NOMO-1 treated with DMSO at 0.1 percent for 48 hours (cell line): ENCODE measurements around the gene SRPK1.
"Not testable (repeated sequence)": the region's sequence is repeated elsewhere in the genome, so short reads cannot be mapped to it uniquely, and the experiment has no call there.

ENCODE experiments used
- DNase-seq: peaks from one replicate; lab custom pipeline; 2025; ENCODE audit not compliant: unreplicated experiment; lab: John Stamatoyannopoulos, UW

The SRPK1 gene

GRCh38 chr6:35920793-35921732 lies at the start of gene SRPK1:
TSS of gene SRPK1 (minus strand) at chr6:35921098. CDS start at chr6:35921056, 42 bp downstream.
- peak; percentile 64 for DNase-seq

GRCh38 chr6:35970181-35970580 lies 49.3 kb upstream of the SRPK1 start:
- no peak for DNase-seq

- no peak for DNase-seq
Observed at GRCh38 chr6:35969646-35970045, 48.7 kb upstream of the SRPK1 start.

DNA sequence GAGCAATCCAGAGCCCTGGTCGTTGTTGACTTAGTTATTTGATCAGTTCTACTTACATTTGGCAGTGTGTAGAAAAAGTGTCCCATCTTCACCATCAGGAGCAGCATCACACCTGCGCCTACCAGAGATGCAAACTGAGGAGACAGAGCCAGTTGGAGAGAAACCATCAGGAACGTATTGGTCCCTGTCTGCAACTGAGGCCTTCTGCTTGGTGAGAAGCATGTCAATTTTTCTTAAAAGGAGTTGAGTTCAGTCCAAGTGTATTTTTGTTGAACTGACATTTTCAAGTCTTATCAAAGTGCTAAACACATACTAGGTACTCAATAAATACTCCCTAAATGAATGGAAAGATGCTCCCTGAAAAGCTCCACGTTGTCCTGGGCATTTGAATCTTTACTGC lies 47.9 kb upstream of the SRPK1 start:
- no peak for DNase-seq

DNA sequence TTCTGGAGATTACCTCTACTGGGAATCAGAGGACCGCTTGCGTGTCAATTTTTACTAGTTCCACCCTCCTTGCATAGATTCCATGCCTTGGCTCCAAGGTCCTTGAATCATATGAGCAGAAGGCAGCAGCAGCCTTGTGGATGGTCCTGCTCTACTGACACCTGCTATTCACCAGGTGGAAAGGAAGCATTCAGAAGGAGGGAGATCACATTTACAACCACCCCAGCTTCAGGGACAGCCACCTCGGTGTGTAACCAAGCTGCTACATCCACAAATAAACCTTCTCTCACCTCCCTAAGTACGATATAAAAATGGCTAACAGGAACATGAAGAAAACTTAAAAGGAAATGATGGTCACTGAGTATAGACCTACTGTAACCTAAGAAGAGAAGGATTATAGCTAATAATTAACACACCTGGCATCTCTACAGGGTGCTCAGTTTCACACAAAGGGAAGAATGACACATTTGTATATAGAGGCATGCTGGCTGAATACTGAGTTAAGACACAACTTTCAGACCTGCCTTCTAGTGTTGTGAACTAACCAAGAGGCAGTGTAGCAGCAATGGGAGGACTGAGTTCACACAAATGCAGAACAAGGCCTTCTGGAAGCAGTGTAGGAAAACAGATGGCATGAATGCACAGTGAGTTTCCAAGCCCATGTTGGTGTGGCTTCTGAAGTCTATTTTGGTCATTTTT lies 46.3 kb upstream of the SRPK1 start:
- no peak for DNase-seq

GRCh38 chr6:35962779-35963560 lies 42.1 kb upstream of the SRPK1 start:
- no peak for DNase-seq

- DNase-seq: no peak
Observed at GRCh38 chr6:35960187-35960586, 39.3 kb upstream of the SRPK1 start.

DNA sequence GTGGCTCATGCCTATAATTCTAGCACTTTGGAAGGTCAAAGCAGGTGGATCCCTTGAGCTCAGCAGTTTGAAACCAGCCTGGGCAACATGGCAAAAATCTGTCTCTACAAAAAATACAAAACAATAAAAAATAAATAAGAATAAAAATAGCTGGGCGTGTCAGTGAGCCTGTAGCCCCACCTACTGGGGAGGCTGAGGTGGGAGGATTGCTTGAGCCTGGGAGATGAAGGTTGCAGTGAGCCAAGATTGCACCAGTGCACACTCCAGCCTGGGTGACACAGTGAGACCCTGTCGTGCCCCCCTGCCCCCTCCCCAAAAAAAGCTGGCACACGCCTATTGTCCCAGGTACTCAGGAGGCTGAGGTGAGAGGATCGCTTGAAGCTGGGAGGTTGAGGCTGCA lies 35.1 kb upstream of the SRPK1 start:
- no peak for DNase-seq

DNA sequence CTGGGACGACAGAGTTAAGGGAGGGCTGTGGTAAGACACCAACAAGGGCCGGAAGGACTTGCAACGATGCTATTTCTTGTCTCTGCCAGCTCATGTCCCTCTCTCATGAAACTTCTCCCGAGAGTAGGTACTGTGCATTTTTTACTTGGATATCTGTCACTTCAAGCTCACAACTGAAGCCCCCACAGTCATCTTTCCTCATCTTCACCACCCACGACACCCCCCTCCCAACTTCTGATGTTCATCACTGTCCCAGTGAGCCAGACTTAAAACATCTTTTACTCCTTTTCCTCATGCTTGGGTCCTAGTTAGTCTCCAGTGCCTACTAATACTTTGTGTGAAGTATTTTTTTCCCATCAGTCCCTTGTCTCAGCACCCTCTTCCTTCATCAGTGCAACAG lies 34.6 kb upstream of the SRPK1 start:
- no peak for DNase-seq

DNA sequence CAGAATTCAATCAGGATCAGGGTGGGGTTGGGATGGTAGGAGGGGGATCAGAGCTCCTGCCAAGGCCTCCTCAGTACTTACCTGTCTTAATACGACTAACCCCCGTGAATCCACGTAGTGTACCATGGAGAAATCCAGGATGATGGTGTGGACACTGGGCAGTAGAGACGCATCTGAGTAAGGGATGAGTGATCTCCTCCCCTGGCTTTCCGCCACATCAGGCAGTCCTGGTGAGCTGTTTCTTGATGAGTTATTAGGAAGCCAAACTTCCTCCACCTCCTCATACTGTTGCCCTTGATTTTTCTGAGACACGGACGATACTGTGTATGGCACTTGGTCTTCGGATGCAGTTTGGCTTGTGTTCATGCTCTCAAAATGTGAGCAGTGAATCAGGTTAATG lies 34.2 kb upstream of the SRPK1 start:
- DNase-seq: no peak

DNA sequence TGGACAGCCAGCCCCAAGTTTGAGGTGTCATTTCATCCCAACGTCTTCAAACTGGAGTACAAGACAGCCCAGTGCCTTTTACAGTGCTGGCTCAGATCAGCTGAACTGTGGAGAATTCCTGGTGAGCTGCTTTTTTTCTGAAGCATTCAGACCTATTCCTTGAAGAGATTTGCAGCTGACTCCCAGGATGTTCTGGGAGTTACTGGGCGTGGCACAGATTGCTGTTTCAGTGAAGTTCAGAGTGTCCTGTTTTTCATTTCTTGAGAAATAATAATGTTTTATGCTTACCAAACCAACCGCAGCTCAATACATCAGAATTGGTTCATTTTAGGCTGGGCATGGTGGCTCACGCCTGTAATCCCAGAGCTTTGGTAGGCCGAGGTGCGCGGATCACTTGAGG lies 33.4 kb upstream of the SRPK1 start:
- DNase-seq: no peak

DNA sequence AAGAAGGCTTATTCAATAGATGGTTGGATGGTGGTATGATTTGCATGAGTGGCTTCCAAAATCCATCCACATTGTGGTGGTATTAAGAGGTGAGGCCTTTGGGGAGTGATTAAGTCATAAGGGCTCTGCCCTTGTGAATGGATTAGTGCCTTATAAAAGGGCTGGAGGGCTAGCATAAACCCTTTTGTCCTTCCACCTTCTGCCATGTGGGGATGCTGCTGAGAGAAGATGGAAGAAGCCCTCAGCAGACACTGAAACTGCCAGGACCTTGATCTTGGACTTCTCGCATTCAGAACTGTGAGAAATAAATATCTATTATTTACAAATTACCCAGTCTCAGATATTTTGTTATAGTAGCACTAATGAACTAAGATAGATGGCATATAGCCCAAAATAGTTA lies 27.8 kb upstream of the SRPK1 start:
- no peak for DNase-seq

GRCh38 chr6:35945650-35946025 lies 24.7 kb upstream of the SRPK1 start:
- no peak for DNase-seq

DNA sequence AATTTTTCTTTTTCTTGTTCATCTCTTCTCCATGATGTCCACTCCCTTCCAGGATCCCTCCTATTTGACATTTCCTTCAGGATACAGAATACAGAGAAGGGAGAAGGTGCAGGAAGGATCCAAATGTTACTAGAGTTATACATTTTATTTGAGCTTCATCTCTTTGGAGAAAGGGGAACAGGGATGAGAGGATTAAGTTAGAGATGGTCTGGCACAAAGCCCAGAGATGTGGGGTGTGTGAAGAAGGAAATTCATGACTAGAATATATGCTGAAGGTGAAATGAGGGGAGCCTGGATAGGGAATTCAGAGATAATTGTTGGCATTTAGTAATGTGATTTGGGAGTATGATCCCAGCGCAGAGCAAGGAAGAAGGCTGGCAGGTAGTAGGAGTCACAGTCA lies 22.5 kb upstream of the SRPK1 start:
- no peak for DNase-seq

DNA sequence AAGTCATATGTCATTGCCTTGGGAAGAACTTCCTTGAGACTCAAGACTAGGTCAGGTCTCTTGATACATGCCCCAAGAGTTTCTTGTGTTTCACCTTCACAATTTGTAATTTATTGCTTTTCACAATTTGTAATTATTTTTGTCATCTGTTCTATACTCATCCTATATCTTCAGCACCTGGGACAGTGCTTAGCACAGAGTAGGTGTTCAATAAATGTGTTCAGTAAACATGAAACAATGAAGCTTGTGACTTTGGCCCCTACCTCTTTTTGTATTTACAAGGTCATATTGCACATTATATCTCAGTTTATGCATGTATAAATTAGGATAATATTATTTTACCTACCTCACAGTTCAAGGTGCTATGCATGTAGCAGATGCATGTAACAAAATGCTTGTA lies 21.5 kb upstream of the SRPK1 start:
- DNase-seq: no peak

- not testable (repeated sequence) for DNase-seq
Observed at GRCh38 chr6:35941170-35941569, 20.3 kb upstream of the SRPK1 start.

DNA sequence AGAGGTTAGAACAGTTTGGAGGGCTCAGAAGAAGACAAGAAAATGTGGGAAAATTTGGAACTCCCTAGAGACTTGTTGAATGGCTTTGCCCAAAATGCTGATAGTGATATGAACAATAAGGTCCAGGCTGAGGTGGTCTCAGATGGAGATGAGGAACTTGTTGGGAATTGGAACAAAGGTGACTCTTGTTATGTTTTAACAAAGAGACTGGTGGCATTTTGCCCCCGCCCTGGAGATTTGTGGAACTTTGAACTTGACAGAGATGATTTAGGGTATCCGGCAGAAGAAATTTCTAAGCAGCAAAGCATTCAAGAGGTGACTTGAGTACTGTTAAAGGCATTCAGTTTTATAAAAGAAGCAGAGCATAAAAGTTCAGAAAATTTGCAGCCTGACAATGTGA lies 19.1 kb upstream of the SRPK1 start:
- DNase-seq: not testable (repeated sequence)

- DNase-seq: not testable (repeated sequence)
Observed at GRCh38 chr6:35939259-35939658, 18.4 kb upstream of the SRPK1 start.

DNA sequence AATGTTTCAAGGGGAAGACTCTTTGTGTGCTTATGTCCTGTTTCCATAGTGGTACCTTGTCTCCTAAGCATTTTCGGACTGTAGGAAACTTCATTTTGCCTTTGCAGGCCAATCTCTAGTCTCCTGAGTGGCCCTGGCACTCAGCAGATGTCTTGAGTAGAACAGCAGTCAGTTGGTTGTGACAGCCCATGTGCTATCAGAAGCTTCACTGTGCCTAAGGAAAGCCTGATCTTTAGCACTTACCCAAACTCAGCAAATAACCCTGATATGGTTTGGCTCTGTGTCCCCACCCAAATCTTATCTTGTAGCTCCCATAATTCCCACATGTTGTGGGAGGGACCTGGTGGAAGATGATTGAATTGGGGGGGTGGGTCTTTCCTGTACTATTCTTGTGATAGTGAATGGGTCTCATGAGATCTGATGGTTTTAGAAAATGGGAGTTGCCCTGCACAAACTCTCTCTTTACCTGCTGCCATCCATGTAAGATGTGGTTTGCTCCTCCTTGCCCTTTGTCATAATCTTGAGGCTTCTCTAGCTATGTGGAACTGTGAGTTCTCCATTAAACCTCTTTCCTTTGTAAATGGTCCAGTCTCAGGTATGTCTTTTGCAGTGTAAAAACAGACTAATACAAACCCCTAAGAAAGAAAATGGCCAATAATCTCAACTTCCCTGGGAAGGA lies 15.9 kb upstream of the SRPK1 start:
- no peak for DNase-seq

DNA sequence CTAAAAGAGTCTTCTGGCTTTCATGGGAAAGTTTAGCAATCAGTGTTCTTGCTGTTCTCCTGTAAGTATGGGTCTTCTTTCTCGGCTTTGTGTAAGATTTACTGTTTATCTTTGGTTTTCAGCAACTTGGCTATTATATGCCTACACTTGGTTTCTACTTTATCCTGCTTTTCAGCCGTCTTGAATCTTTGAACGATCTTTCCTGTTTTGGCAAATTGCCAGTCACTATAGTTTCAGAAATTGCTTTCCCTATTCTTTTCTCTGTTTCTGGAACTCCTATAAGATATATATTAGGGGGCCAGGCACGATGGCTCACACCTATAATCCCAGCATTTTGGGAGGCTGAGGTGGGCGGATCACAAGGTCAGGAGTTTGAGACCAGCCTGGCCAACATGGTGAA lies 14.6 kb upstream of the SRPK1 start:
- DNase-seq: no peak

DNA sequence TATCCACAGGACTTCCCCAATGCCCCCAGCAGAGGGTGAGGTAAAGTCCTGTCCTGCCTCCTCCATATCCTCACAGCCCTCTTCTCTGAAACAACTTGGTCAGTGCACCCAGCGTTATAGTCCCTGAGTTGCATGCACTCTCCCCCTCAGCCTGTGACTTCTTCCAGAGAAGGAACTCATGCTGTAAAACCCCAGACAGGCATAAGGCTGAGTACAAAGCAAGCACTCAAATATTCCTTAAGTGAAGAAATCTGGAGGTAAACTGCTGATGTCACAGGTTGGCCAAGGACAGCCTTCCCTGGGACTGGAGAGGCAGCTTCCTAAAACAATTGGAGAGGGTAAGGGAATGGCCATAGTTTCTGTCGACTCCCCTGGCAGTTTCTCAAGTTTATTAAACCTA lies 12.9 kb upstream of the SRPK1 start:
- no peak for DNase-seq
